Pancreas (tissue), 10 donors: Measurements from ENCODE around the gene HMOX1. TPM values are rescaled to one million over a fixed set of nuclear protein-coding genes. Genes with fewer than 3 reads are reported as not detected.

Source experiments
- ATAC-seq, 4 donors: fragments of 200-7000 bp; cut with Tn5 transposase; one replicate each; pipeline versions ENCODE4 v1.8.0 to v1.9.1; 2020; ENCODE audit warnings: mild to moderate bottlenecking in 4 of 4, moderate library complexity in 4 of 4
- DNase-seq, 6 donors: peaks; one replicate each; pipeline ENCODE4 v3.0.0-alpha.2; 2020
- FAIRE-seq: peaks from 2 replicates; lab custom pipeline; 2012; peaks lifted over from hg19 to GRCh38; lab: Jason Lieb, UNC
- H3K27ac ChIP-seq, 4 donors: fragments of 200-600 bp; sonication (generic); 1 replicate in 3 of 4; 2 replicates in 1 of 4; pipeline versions ENCODE4 v1.5.0 to v1.8.0; 2020
- H3K27me3 ChIP-seq, 4 donors: fragments of 200-600 bp; one replicate each; pipeline ENCODE4 v1.8.0; 2021
- H3K36me3 ChIP-seq, 3 donors: fragments of 200-600 bp; sonication (generic) in 1 of 3; one replicate each; pipeline versions ENCODE4 v1.5.0 to v1.8.0; 2020 to 2021
- H3K4me1 ChIP-seq, 3 donors: fragments of 200-600 bp; one replicate each; pipeline ENCODE4 v1.8.0; 2021
- H3K4me3 ChIP-seq, 4 donors: fragments of 200-600 bp; sonication (generic) in 2 of 4; one replicate each; pipeline versions ENCODE4 v1.5.0 to v1.8.0; 2020 to 2021
- H3K9me3 ChIP-seq, 4 donors: fragments of 200-600 bp; one replicate each; pipeline ENCODE4 v1.8.0; 2021
- WGBS, 2 donors: extraction: QIAGEN DNeasy Blood & Tissue Kit; methylation state at CpG; one replicate each; pipeline ENCODE4 v1.1.7; 2013; 5-methylcytosine and 5-hydroxymethylcytosine counted together
- intact Hi-C, 3 donors: fragments of 100-400 bp; cut with DNase I; formaldehyde crosslinking; loops; one replicate each; pipeline versions ENCODE4 v1.11.1 to v1.14.2; 2022
- polyA plus RNA-seq, 2 donors: library from polyadenylated mRNA; stranded (reverse); fragments of 200-250 nt; gene quantifications; one replicate each; pipeline ENCODE4 v1.2.3, GENCODE V29; 2013
- total RNA-seq, 6 donors: library from RNA; stranded (reverse); fragmentation: NEBNext Ultra II Directional in 4 of 6; extraction: Animal tissue kit (Norgen Biotek cat#: 25700) in 4 of 6; gene quantifications; one replicate each; pipeline versions ENCODE4 v1.2.1 to v1.2.4, GENCODE V29; 2021 to 2023
- TF ChIP-seq, protein P1 (sequence below), 4 donors: fragments of 200-600 bp; sonication (generic) in 3 of 4; IDR thresholded peaks; one replicate each; pipeline versions ENCODE4 v1.5.0 to v1.8.0; 2021; ENCODE audit warnings: antibody characterized with exemption in 4 of 4
- donor health status: healthy with polysubstance abuse.
- donor health status: DM: no; HTN: no; CAD: no; lungs with moderate emphysema.
- donor health status: DM: no; HTN: no; CAD: no.
- donor health status: control.
- donor health status: control.
- donor health status: Bipolar disorder and iron deficiency.
- donor health status: DM: yes; HTN: yes; CAD: no.
- donor health status: DM: no; HTN: no; CAD: no.
- donor health status: DM: no; HTN: no; CAD: no.
- donor health status: DM: yes; HTN: yes; CAD: no.

Gene HMOX1
- total and polyA plus RNA-seq, 8 donors: 1.8 to 15.9 (median 4.3) TPM

DNA sequence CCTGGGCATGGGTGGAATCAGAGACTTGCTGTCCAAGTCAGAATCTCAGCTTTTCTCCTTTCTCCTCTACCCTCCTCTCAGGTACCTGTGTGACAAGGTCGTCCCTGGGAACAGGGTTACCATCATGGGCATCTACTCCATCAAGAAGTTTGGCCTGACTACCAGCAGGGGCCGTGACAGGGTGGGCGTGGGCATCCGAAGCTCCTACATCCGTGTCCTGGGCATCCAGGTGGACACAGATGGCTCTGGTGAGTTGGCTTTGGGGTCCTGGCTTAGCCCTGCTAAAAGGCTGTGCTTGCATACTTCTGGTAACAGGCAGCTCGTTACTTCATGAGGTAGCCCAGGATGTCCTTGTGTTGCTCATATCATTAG, 29.8 kb downstream of the HMOX1 start:
- intact Hi-C loops: loop anchor here in 1 of 3 donors (10.0 kb wide), 1 partner anchor 46 kb away; no protein-coding TSS in a partner anchor
- 84 to 87% methylated on average over 6 of the region's 6 CpGs for WGBS, 2 donors
- Histone ChIP-seq H3K27me3 (no peaks in the 10 kb centered on the region), H3K4me1 (no peaks in the 10 kb centered on the region), H3K4me3 (no peak overlapping the region), H3K36me3 (peaks cover 0 to 46% (median 5%) of the 10 kb centered on the region in 3 donors), H3K27ac (peak overlapping the region in 2 of 4 donors; percentile 13 to 22), H3K9me3 (no peaks in the 10 kb centered on the region)
- TF ChIP-seq, protein P1, sequence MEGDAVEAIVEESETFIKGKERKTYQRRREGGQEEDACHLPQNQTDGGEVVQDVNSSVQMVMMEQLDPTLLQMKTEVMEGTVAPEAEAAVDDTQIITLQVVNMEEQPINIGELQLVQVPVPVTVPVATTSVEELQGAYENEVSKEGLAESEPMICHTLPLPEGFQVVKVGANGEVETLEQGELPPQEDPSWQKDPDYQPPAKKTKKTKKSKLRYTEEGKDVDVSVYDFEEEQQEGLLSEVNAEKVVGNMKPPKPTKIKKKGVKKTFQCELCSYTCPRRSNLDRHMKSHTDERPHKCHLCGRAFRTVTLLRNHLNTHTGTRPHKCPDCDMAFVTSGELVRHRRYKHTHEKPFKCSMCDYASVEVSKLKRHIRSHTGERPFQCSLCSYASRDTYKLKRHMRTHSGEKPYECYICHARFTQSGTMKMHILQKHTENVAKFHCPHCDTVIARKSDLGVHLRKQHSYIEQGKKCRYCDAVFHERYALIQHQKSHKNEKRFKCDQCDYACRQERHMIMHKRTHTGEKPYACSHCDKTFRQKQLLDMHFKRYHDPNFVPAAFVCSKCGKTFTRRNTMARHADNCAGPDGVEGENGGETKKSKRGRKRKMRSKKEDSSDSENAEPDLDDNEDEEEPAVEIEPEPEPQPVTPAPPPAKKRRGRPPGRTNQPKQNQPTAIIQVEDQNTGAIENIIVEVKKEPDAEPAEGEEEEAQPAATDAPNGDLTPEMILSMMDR (IDR thresholded peaks at IDR 0.05): no peak
- no peak for DNase-seq
- ATAC-seq: no peak
- FAIRE-seq: no peak

- Histone ChIP-seq H3K9me3 (no peaks in the 10 kb centered on the region), H3K27me3 (no peaks in the 10 kb centered on the region), H3K4me3 (no peak overlapping the region), H3K4me1 (no peaks in the 10 kb centered on the region), H3K36me3 (peaks cover 0 to 46% (median 6%) of the 10 kb centered on the region in 3 donors), H3K27ac (no peak overlapping the region)
- no peak for FAIRE-seq
- intact Hi-C loops: loop anchor here in 1 of 3 donors (10.0 kb wide), 1 partner anchor 46 kb away; no protein-coding TSS in a partner anchor
- TF ChIP-seq, protein P1 (IDR thresholded peaks at IDR 0.05): no peak
- DNase-seq: no peak
- peak in 2 of 4 donors; percentile 46 to 48 for ATAC-seq
- WGBS, 2 donors: 86 to 89% methylated on average over 7 of the region's 7 CpGs
Measured at GRCh38 chr22:35411102-35411501, 30.2 kb downstream of the HMOX1 start.

GRCh38 chr22:35413624-35414023, 32.7 kb downstream of the HMOX1 start:
- FAIRE-seq: no peak

DNA sequence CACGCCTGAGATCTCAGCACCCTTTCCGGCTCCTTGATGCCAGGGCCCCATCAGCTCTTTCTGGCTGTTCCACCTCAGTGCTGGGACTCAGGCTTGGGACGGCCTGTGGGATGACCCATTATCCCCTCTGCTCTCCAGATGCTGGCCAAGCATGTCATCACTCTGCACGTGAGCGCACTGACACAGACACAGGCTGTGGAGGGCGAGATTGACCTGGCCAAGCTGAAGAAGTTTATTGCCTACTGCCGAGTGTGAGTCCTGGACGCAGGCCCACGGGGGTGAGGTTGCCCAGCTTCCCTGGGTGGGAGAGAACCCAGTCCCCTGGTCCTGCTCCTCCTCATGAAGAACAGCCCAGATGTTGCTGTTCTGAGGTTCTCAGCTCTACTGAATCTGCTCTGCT, 36.7 kb downstream of the HMOX1 start:
- Histone ChIP-seq H3K4me1 (no peaks in the 10 kb centered on the region), H3K9me3 (no peaks in the 10 kb centered on the region), H3K27me3 (no peaks in the 10 kb centered on the region), H3K27ac (no peak overlapping the region), H3K4me3 (no peak overlapping the region), H3K36me3 (peaks cover 0 to 31% (median 8%) of the 10 kb centered on the region in 3 donors)
- no peak for ATAC-seq
- FAIRE-seq: no peak
- WGBS, 2 donors: 92 to 96% methylated on average over 9 of the region's 9 CpGs
- no peak for DNase-seq
- TF ChIP-seq, protein P1 (IDR thresholded peaks at IDR 0.05): no peak
- intact Hi-C loops: loop anchor here in 1 of 3 donors (10.0 kb wide), 1 partner anchor 53 kb away; no protein-coding TSS in a partner anchor

More at GRCh38 chr22:35413624-35414023, 32.7 kb downstream of the HMOX1 start:
- Histone ChIP-seq H3K27me3 (no peaks in the 10 kb centered on the region), H3K9me3 (no peaks in the 10 kb centered on the region), H3K4me3 (no peak overlapping the region), H3K4me1 (no peaks in the 10 kb centered on the region), H3K36me3 (peaks cover 0 to 40% (median 6%) of the 10 kb centered on the region in 3 donors), H3K27ac (no peak overlapping the region)
- TF ChIP-seq, protein P1 (IDR thresholded peaks at IDR 0.05): no peak
- intact Hi-C loops: loop anchor here in 1 of 3 donors (10.0 kb wide), 1 partner anchor 49 kb away; no protein-coding TSS in a partner anchor
- WGBS, 2 donors: 90 to 95% methylated on average over 4 of the region's 4 CpGs
- no peak for ATAC-seq
- no peak for DNase-seq

DNA sequence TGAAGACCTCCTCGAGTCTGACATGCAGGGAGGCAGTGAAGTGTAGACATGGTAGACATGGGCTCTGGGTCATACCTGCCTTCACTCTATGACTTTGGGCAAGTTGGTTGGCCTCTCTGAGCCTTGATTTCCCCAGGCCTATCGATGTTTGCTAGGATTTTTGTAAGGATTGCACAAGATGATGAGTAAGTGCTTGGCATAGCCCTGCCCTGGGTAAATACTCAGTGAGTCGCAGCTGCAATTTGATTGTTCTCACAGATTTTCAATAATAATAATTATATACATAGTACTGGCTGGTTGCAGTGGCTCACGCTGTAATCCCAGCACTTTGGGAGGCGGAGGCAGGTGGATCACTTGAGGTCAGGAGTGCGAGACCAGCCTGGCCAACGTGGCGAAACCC, 37.2 kb downstream of the HMOX1 start:
- H3K4me1 ChIP-seq: no peaks in the 10 kb centered on the region
- H3K4me3 ChIP-seq: no peak overlapping the region
- FAIRE-seq (no peak), ATAC-seq (no peak), DNase-seq (no peak)
- WGBS, 2 donors: 88 to 90% methylated on average over 8 of the region's 8 CpGs
- no peak overlapping the region for H3K27ac ChIP-seq
- TF ChIP-seq, protein P1 (IDR thresholded peaks at IDR 0.05): no peak
- H3K36me3 ChIP-seq: peaks cover 0 to 31% (median 8%) of the 10 kb centered on the region in 3 donors
- H3K9me3 ChIP-seq: no peaks in the 10 kb centered on the region
- H3K27me3 ChIP-seq: no peaks in the 10 kb centered on the region
- intact Hi-C loops: loop anchor here in 1 of 3 donors (10.0 kb wide), 1 partner anchor 53 kb away; no protein-coding TSS in a partner anchor
